Esophagus muscularis mucosa (tissue), 3 donors: Measurements from ENCODE around the gene CCL11.

ENCODE experiments used
- POLR2A ChIP-seq: fragments of 450-650 bp; IDR thresholded peaks from one replicate; pipeline ENCODE4 v1.6.1; 2017; ENCODE audit warnings: antibody characterized with exemption, moderate library complexity, mild to moderate bottlenecking, low read depth
- TF ChIP-seq, protein P1 (sequence below), 3 experiments: fragments of 200-600 bp in 2 of 3; fragments of 450-650 bp in 1 of 3; sonication (generic) in 2 of 3; IDR thresholded peaks; one replicate each; pipeline ENCODE4 v1.5.1; 2017 to 2019; ENCODE audit warnings: antibody characterized with exemption in 3 of 3, mild to moderate bottlenecking in 2 of 3, moderate library complexity in 1 of 3

- TF ChIP-seq, protein P1, sequence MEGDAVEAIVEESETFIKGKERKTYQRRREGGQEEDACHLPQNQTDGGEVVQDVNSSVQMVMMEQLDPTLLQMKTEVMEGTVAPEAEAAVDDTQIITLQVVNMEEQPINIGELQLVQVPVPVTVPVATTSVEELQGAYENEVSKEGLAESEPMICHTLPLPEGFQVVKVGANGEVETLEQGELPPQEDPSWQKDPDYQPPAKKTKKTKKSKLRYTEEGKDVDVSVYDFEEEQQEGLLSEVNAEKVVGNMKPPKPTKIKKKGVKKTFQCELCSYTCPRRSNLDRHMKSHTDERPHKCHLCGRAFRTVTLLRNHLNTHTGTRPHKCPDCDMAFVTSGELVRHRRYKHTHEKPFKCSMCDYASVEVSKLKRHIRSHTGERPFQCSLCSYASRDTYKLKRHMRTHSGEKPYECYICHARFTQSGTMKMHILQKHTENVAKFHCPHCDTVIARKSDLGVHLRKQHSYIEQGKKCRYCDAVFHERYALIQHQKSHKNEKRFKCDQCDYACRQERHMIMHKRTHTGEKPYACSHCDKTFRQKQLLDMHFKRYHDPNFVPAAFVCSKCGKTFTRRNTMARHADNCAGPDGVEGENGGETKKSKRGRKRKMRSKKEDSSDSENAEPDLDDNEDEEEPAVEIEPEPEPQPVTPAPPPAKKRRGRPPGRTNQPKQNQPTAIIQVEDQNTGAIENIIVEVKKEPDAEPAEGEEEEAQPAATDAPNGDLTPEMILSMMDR (IDR thresholded peaks at IDR 0.05), result no peak
- TF ChIP-seq POLR2A, result no peak
These were observed 38.7 kb upstream of the CCL11 start for GRCh38 chr17:34246881-34247280.
